Loucy (cell line): ENCODE measurements around the gene GCH1.

Experiments used
- CTCF ChIP-seq: fragments of 200-600 bp; sonication (generic); conservative IDR thresholded peaks from 2 replicates; pipeline ENCODE4 v1.5.1; 2014; ENCODE audit warnings: mild to moderate bottlenecking, antibody characterized with exemption, low read length
- EZH2phosphoT487 ChIP-seq: fragments of 200-600 bp; IDR thresholded peaks from 2 replicates; pipeline ENCODE4 v1.6.1; 2018; ENCODE audit warnings: antibody characterized with exemption, mild to moderate bottlenecking, moderate library complexity, borderline replicate concordance

- no peak for TF ChIP-seq CTCF
- no peak for TF ChIP-seq EZH2phosphoT487
Measured at GRCh38 chr14:54889919-54890318, 12.7 kb downstream of the GCH1 start.
